WI38 (cell line): ENCODE measurements around the gene HOMER1.

Experiments
- H3K4me3 ChIP-seq: 2 replicates; pipeline ENCODE4 v1.5.1; 2011; ENCODE audit warnings: low read depth, mild to moderate bottlenecking, control low read depth, low read length
- TF ChIP-seq, protein P1 (sequence below): IDR thresholded peaks from 2 replicates; pipeline ENCODE4 v1.5.1; 2012; ENCODE audit warnings: low read depth, mild to moderate bottlenecking, control low read depth, low read length

Gene HOMER1

DNA sequence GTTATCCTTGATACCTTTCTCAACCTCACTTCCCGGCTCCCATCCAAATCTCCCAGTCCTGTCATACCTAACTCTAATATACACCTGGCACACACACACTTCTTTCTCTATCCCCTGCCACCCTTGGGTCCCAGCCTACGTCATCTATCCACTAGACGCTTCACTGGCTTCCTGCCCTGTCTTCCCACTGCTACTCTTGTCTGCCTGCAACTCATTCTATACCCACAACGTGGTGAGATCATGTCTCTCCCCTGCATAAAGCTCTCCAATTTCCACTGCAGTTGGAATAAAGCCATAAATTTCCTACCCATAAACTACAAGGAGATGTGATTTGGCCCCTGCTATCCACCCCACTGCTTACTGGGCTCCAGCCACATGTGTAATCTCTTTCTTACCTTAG is 184.5 kb downstream of the HOMER1 start:
- no peak overlapping the region for H3K4me3 ChIP-seq
- TF ChIP-seq, protein P1, sequence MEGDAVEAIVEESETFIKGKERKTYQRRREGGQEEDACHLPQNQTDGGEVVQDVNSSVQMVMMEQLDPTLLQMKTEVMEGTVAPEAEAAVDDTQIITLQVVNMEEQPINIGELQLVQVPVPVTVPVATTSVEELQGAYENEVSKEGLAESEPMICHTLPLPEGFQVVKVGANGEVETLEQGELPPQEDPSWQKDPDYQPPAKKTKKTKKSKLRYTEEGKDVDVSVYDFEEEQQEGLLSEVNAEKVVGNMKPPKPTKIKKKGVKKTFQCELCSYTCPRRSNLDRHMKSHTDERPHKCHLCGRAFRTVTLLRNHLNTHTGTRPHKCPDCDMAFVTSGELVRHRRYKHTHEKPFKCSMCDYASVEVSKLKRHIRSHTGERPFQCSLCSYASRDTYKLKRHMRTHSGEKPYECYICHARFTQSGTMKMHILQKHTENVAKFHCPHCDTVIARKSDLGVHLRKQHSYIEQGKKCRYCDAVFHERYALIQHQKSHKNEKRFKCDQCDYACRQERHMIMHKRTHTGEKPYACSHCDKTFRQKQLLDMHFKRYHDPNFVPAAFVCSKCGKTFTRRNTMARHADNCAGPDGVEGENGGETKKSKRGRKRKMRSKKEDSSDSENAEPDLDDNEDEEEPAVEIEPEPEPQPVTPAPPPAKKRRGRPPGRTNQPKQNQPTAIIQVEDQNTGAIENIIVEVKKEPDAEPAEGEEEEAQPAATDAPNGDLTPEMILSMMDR = no peak
